ENCODE results near the gene KRT2. TPM values are rescaled to one million over a fixed set of nuclear protein-coding genes. Genes with fewer than 3 reads are reported as not detected.

The KRT2 gene
- total and polyA plus RNA-seq, 2 of the 8 experiments (the other 6 are each of a cell fraction or from before 2014, with no cell fraction given): not detected

GRCh38 chr12:52656616-52657015, 4.6 kb upstream of the KRT2 start:
- Histone ChIP-seq H3K27ac (ENCODE audit: low read depth, low read length) (no peak overlapping the region), H3K23ac (ENCODE audit: insufficient read length) (no peak overlapping the region), H3K56ac (replicated peaks; ENCODE audit: insufficient read length, low read depth, low read length) (no peak overlapping the region), H2BK120ac (replicated peaks; ENCODE audit: low read depth, low read length) (no peak overlapping the region), H4K91ac (replicated peaks; ENCODE audit: insufficient read length, low read length) (no peak overlapping the region), H3K79me1 (ENCODE audit: low read depth, low read length) (no peaks in the 10 kb centered on the region), H2BK5ac (ENCODE audit: low read depth, low read length) (no peak overlapping the region), H2BK20ac (ENCODE audit: low read length) (no peak overlapping the region), H2BK15ac (ENCODE audit: low read length) (no peak overlapping the region), H3K14ac (ENCODE audit: insufficient read length) (no peak overlapping the region), H2AK5ac (ENCODE audit: low read depth, low read length) (no peak overlapping the region), H3K4me2 (ENCODE audit: insufficient read depth in 1 of 2, low read depth in 2 of 2, low read length in 2 of 2) (no peak overlapping the region), H3K4me3 (ENCODE audit: extremely low read depth in 1 of 4, insufficient read depth in 2 of 4, low read depth in 3 of 4, low read length in 4 of 4) (no peak overlapping the region), H3K18ac (ENCODE audit: extremely low read depth, low read length) (no peak overlapping the region), H4K20me1 (replicated peaks in 1 of 2; ENCODE audit: control insufficient read depth in 1 of 2, insufficient read depth in 2 of 2, low read length in 2 of 2) (no peaks in the 10 kb centered on the region), H2BK12ac (ENCODE audit: low read depth, low read length) (no peak overlapping the region), H3K27me3 (replicated peaks in 1 of 4; ENCODE audit: control insufficient read depth in 3 of 4, extremely low read depth in 1 of 4, insufficient read depth in 3 of 4, low read length in 3 of 4) (no peaks in the 10 kb centered on the region), H3K4ac (replicated peaks; ENCODE audit: insufficient read length, low read depth, low read length) (no peak overlapping the region), H2AFZ (ENCODE audit: low read length) (no peak overlapping the region), H4K5ac (ENCODE audit: insufficient read length, low read depth, low read length) (no peak overlapping the region), H4K8ac (ENCODE audit: extremely low read depth, insufficient read depth, low read length) (peak overlapping the region; percentile 37; the same call in 1 of the 2 replicates), H3K9me3 (ENCODE audit: insufficient read depth in 2 of 2, low read depth in 1 of 2, low read length in 1 of 2) (peaks cover 0 to 5% of the 10 kb centered on the region in 2 experiments; a peak in 1 of 4 replicates), H3K9ac (replicated peaks in 1 of 4; ENCODE audit: extremely low read depth in 1 of 4, low read depth in 3 of 4, low read length in 3 of 4) (no peak overlapping the region), H3K36me3 (ENCODE audit: control insufficient read depth in 2 of 4, insufficient read depth in 4 of 4, low read length in 3 of 4) (no peaks in the 10 kb centered on the region), H3K23me2 (ENCODE audit: low read depth, low read length) (no peaks in the 10 kb centered on the region), H3K4me1 (replicated peaks in 1 of 4; ENCODE audit: control insufficient read depth in 3 of 4, insufficient read depth in 4 of 4, low read length in 3 of 4) (no peaks in the 10 kb centered on the region), H3K79me2 (ENCODE audit: control insufficient read depth in 1 of 2, insufficient read depth in 2 of 2, low read length in 2 of 2) (no peaks in the 10 kb centered on the region)
- 78% methylated on average over 4 of the region's 4 CpGs; no CpG with 5 or more reads in 1 of the 2 experiments for WGBS, 2 experiments (ENCODE audit: extremely low coverage in 1 of 2, insufficient coverage in 1 of 2, insufficient read length in 1 of 2, insufficient replicate concordance in 2 of 2, low coverage in 1 of 2, low lambda C conversion rate in 2 of 2, missing lambda C conversion rate in 1 of 2)
- ChIA-PET POLR2A (ENCODE audit: partially characterized antibody) (no interaction called here), CTCF (ENCODE audit: partially characterized antibody) (interaction anchor here (0.8 to 3.9 kb wide), 10 partner anchors 9 to 330 kb away, joined by 3 to 18 read pairs (median 4); partner anchors contain the start of genes KRT5 and KRT72)
- no peak for FAIRE-seq
- no peak for DNase-seq (ENCODE audit: low read depth in 1 of 2, low spot score in 2 of 2)
- no peak for TF ChIP-seq TCF12 (IDR thresholded peaks at IDR 0.05; ENCODE audit: low read depth, low read length)
